Activated CD8-positive, alpha-beta memory T cell treated with anti-CD3 and anti-CD28 coated beads, Interleukin-2, amount 50 U/mL, for 1 hour (primary cell): ENCODE results near the gene UBE2O.

Experiments
- DNase-seq: peaks from one replicate; pipeline ENCODE4 v3.0.0-alpha.2; 2020; ENCODE audit errors: extremely low read depth

The UBE2O gene

DNA sequence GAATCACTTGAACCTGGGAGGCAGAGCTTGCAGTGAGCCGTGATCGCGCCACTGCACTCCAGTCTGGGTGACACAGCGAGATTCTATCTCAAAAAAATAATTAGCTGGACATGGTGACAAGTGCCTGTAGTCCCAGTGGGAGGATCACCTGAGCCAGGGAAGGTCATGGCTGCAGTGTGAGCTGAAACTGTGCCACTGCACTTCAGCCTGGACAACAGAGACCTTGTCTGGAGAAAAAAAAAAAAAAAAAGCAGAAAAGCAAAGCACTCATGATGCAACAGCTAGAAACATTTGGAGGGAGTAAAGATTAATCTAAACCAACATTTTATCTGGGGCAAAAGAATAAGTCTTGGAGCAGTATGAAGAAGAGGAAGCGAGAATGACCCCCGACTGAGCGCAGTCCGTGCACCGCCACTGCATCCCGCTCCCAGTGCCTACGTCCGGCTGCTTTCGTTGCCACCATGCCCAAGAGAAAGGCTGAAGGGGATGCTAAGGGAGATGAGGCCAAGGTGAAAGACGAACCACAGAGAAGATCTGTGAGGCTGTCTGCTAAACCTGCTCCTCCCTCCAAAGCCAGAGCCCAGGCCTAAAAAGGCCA is 107.5 kb downstream of the UBE2O start:
- no peak for DNase-seq

DNA sequence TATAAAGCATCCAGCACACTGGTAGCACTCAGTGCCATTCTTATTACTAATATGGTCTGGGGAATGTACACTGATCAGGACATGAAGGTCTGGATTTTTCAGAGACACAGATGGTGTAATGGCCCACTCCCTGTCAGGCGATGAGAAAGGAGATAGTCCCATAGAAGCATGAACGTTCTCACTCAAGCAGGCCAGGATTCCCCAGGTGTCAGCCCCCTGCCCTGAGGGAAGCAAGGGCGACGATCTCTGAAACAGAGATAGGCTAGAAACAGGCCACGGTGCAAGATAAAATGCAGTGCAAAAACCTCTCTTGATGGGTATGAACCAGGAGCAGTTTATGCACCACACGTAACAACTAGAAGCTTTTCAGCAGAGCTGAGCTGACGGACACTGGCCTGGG is 109.8 kb downstream of the UBE2O start:
- no peak for DNase-seq

DNA sequence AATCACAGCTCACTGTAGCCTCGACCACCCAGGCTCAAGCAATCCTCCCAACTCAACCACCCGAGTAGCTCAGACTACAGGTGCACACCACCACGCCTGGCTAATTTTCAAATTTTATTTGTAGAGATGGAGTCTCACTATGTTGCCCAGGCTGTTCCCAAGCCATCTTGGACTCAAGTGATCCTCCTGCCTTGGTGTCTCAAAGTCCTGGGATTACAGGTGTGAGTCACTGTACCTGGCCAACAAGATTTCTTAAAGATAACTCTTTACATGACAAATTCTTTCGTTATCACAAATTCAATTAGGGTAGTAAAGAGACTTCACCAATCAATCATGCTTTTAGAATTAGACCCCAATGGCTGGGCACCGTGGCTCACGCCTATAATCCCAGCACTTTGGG is 111.7 kb downstream of the UBE2O start:
- DNase-seq, result no peak
